ENCODE results near the gene ZBTB3. TPM values are rescaled to one million over a fixed set of nuclear protein-coding genes. Genes with fewer than 3 reads are reported as not detected.
"Not testable (repeated sequence)": the region's sequence is repeated elsewhere in the genome, so short reads cannot be mapped to it uniquely, and the experiment has no call there.

ZBTB3 gene
- total RNA-seq, 2 donors from 2014 or later = 16.9 to 33.8 TPM

DNA sequence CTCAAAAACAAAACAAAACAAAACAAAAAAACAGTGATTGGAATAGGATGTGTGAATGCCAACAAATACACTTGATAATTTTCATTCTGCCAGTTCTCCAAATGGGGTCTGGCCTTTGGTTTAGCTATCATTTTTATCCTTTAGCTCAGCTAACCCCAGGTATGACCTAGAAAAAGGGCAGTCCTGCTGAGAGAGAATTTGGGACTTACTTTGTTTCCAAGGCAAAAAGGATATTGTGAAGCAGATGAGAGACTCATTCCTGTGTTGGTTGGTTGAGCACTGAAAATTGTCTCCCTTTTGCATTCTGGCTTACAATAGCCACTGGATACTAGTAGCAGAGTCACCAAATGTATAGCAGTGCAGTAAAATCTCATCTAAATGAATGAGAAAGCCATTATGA is 16.8 kb downstream of the ZBTB3 start:
- no peak overlapping the region for H3K27ac ChIP-seq (ENCODE audit: low read depth, low read length)
- Mint-ChIP-seq H3K27me3 (ENCODE audit: insufficient read depth) (no peaks in the 10 kb centered on the region), H3K4me1 (no peaks in the 10 kb centered on the region), H3K9me3 (no peaks in the 10 kb centered on the region), H3K36me3 (ENCODE audit: low read depth) (peaks cover 38% of the 10 kb centered on the region), H3K27ac (no peak overlapping the region), H3K4me3 (no peak overlapping the region)
- DNase-seq = no peak
- H3K9ac ChIP-seq (ENCODE audit: extremely low read depth, low read length, poor library complexity, severe bottlenecking) = no peak overlapping the region
- H3K27me3 ChIP-seq (ENCODE audit: control insufficient read depth, insufficient read depth, low read length, poor library complexity, severe bottlenecking) = no peaks in the 10 kb centered on the region
- TF ChIP-seq, protein P1, sequence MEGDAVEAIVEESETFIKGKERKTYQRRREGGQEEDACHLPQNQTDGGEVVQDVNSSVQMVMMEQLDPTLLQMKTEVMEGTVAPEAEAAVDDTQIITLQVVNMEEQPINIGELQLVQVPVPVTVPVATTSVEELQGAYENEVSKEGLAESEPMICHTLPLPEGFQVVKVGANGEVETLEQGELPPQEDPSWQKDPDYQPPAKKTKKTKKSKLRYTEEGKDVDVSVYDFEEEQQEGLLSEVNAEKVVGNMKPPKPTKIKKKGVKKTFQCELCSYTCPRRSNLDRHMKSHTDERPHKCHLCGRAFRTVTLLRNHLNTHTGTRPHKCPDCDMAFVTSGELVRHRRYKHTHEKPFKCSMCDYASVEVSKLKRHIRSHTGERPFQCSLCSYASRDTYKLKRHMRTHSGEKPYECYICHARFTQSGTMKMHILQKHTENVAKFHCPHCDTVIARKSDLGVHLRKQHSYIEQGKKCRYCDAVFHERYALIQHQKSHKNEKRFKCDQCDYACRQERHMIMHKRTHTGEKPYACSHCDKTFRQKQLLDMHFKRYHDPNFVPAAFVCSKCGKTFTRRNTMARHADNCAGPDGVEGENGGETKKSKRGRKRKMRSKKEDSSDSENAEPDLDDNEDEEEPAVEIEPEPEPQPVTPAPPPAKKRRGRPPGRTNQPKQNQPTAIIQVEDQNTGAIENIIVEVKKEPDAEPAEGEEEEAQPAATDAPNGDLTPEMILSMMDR (conservative IDR thresholded peaks at IDR 0.05) = no peak
- peaks cover 55% of the 10 kb centered on the region for H3K36me3 ChIP-seq (ENCODE audit: control insufficient read depth, insufficient read depth, low read length)
- H3K9me3 ChIP-seq (ENCODE audit: control insufficient read depth, low read length) = no peaks in the 10 kb centered on the region
- no peak overlapping the region for H3K4me3 ChIP-seq (ENCODE audit: low read length)
- no peaks in the 10 kb centered on the region for H3K4me1 ChIP-seq (ENCODE audit: control insufficient read depth, insufficient read depth, low read length)

DNA sequence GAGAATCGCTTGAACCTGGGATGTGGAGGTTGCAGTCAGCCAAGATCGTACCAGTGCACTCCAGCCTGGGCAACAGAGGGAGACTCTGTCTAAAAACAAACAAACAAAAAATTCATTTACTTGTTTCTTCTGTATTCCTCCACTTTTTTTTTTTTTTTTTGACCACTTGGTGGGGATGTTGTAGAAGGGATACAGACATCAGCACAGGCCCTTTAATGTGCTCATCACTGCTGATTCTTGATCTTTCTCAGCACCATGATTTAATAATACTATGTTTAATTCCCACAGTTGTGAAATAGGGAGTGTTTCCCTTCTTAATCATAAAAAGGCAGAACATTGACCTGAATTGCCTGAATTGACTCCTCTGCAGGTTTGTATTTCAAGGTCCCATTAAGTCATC is 21.1 kb downstream of the ZBTB3 start:
- H3K4me1 Mint-ChIP-seq = peaks cover 4% of the 10 kb centered on the region
- no peaks in the 10 kb centered on the region for H3K27me3 Mint-ChIP-seq (ENCODE audit: insufficient read depth)
- Histone ChIP-seq H3K9ac (ENCODE audit: extremely low read depth, low read length, poor library complexity, severe bottlenecking) (no peak overlapping the region), H3K4me1 (ENCODE audit: control insufficient read depth, insufficient read depth, low read length) (no peaks in the 10 kb centered on the region), H3K9me3 (ENCODE audit: control insufficient read depth, low read length) (no peaks in the 10 kb centered on the region), H3K27ac (ENCODE audit: low read depth, low read length) (no peak overlapping the region), H3K27me3 (ENCODE audit: control insufficient read depth, insufficient read depth, low read length, poor library complexity, severe bottlenecking) (no peaks in the 10 kb centered on the region), H3K4me3 (ENCODE audit: low read length) (no peak overlapping the region), H3K36me3 (ENCODE audit: control insufficient read depth, insufficient read depth, low read length) (peaks cover 41% of the 10 kb centered on the region)
- WGBS, 2 experiments (ENCODE audit: insufficient coverage in 1 of 2, insufficient read length in 1 of 2) = 94% methylated on average over 2 of the region's 2 CpGs; no CpG with 5 or more reads in 1 of the 2 experiments
- no peaks in the 10 kb centered on the region for H3K9me3 Mint-ChIP-seq
- peaks cover 29% of the 10 kb centered on the region for H3K36me3 Mint-ChIP-seq (ENCODE audit: low read depth)
- H3K27ac Mint-ChIP-seq = no peak overlapping the region
- TF ChIP-seq, protein P1 (conservative IDR thresholded peaks at IDR 0.05) = peak; percentile 59
- DNase-seq = no peak
- H3K4me3 Mint-ChIP-seq = no peak overlapping the region

DNA sequence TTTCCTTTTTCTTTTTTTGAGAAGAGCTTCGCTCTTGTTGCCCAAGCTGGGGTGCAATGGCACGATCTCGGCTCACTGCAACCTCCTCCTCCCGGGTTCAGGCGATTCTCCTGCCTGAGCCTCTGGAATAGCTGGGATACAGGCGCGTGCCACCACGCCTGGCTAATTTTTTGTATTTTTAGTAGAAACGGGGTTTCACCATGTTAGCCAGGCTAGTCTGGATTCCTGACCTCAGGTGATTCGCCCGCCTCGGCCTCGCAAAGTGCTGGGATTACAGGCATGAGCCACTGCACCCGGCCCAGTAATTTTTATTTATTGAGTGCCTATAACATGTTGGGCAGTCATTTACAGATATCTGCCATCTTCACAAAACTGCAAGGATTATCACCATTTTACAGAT is 23.9 kb downstream of the ZBTB3 start:
- H3K27ac Mint-ChIP-seq = peak overlapping the region; percentile 35

More for the DNA sequence above, 23.9 kb downstream of the ZBTB3 start:
- H3K4me1 ChIP-seq (ENCODE audit: control insufficient read depth, insufficient read depth, low read length); H3K9ac ChIP-seq (ENCODE audit: extremely low read depth, low read length, poor library complexity, severe bottlenecking); H3K27me3 Mint-ChIP-seq (ENCODE audit: insufficient read depth); H3K27ac ChIP-seq (ENCODE audit: low read depth, low read length); H3K9me3 Mint-ChIP-seq; H3K9me3 ChIP-seq (ENCODE audit: control insufficient read depth, low read length); DNase-seq; H3K27me3 ChIP-seq (ENCODE audit: control insufficient read depth, insufficient read depth, low read length, poor library complexity, severe bottlenecking); H3K4me1 Mint-ChIP-seq: not testable (repeated sequence)
- 90 to 94% methylated on average over 13 to 14 of the region's 14 CpGs for WGBS, 2 experiments (ENCODE audit: insufficient coverage in 1 of 2, insufficient read length in 1 of 2)
- H3K36me3 Mint-ChIP-seq (ENCODE audit: low read depth) = peaks cover 24% of the 10 kb centered on the region
- Histone ChIP-seq H3K36me3 (ENCODE audit: control insufficient read depth, insufficient read depth, low read length) (peaks cover 28% of the 10 kb centered on the region), H3K4me3 (ENCODE audit: low read length) (peak overlapping the region; percentile 97)
- peak overlapping the region; percentile 96 for H3K4me3 Mint-ChIP-seq

All from endodermal cell (in vitro differentiated cells).